LNCAP (cell line): ENCODE results near the gene LHFPL2.

Experiments used
- TF ChIP-seq, protein P1 (sequence below): fragments of 450-650 bp; IDR thresholded peaks from 2 replicates; pipeline ENCODE4 v1.5.1; 2017; ENCODE audit warnings: mild to moderate bottlenecking

LHFPL2 gene

DNA sequence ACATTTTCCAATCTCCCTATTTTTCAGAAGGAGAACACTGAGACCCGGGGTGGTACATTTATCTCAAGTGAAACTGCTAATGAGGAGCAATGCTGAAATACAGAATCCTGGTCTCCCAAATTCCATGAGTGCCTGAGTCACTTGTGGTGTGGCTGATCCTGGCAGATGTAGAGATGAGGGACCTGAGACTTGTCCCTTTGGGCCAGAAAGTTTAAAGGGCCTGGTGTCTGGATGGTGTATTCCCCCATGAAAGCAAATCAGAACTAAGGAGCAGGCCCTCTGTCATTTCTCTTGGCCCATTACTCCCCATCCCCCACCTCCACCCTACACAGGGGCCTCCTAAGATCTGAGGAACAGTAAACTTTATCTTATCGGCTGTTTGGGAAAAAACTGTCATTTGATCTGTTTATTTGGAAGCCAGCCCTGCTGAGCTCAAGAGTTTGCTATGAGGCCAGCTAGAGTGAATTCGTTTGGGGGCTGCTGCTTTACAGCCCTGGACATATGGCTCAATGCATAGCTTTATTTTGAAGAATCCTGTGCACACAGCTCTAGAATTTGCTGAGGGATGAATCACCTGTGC lies 140.3 kb downstream of the LHFPL2 start:
- TF ChIP-seq, protein P1, sequence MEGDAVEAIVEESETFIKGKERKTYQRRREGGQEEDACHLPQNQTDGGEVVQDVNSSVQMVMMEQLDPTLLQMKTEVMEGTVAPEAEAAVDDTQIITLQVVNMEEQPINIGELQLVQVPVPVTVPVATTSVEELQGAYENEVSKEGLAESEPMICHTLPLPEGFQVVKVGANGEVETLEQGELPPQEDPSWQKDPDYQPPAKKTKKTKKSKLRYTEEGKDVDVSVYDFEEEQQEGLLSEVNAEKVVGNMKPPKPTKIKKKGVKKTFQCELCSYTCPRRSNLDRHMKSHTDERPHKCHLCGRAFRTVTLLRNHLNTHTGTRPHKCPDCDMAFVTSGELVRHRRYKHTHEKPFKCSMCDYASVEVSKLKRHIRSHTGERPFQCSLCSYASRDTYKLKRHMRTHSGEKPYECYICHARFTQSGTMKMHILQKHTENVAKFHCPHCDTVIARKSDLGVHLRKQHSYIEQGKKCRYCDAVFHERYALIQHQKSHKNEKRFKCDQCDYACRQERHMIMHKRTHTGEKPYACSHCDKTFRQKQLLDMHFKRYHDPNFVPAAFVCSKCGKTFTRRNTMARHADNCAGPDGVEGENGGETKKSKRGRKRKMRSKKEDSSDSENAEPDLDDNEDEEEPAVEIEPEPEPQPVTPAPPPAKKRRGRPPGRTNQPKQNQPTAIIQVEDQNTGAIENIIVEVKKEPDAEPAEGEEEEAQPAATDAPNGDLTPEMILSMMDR = no peak

DNA sequence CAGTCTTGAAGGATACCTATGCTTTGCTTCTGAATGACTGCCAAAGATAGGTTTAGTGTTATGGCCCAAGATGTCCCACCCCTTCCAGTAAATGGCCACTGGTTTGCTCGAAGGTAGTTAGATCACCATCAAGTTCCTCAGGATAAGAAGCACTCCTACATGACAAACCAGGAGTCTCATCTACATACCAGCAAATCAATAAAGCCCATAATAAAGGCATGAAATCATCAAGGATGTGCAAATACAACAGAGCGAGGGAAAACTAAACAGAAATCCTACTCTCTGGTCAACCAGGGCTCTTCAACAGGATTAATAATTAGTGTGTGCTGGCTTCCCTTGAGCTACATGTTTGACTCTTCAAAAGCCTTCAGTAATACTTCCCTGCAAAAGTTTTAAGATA lies 141.0 kb downstream of the LHFPL2 start:
- TF ChIP-seq, protein P1 = no peak

GRCh38 chr5:78506261-78507024 lies 142.1 kb downstream of the LHFPL2 start:
- TF ChIP-seq, protein P1 = no peak

DNA sequence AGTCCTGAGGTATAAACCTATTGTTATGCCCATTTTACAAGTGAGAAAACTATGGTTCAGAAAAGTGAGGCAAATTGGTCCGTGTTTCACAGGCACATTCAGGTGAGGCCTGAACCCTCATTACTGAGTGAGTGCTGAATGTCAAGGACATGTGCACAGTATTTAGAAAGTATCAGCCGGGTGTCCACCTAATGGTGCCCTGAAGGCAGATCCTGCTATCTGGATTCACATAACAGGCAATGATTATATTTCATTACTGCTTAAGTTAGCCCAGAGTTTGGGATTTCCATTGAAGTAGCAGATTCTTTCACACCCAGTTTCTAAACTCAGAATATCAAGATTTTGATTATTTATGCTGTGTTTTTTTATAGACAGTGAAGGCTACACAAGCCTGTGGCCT lies 142.7 kb downstream of the LHFPL2 start:
- TF ChIP-seq, protein P1 = no peak

DNA sequence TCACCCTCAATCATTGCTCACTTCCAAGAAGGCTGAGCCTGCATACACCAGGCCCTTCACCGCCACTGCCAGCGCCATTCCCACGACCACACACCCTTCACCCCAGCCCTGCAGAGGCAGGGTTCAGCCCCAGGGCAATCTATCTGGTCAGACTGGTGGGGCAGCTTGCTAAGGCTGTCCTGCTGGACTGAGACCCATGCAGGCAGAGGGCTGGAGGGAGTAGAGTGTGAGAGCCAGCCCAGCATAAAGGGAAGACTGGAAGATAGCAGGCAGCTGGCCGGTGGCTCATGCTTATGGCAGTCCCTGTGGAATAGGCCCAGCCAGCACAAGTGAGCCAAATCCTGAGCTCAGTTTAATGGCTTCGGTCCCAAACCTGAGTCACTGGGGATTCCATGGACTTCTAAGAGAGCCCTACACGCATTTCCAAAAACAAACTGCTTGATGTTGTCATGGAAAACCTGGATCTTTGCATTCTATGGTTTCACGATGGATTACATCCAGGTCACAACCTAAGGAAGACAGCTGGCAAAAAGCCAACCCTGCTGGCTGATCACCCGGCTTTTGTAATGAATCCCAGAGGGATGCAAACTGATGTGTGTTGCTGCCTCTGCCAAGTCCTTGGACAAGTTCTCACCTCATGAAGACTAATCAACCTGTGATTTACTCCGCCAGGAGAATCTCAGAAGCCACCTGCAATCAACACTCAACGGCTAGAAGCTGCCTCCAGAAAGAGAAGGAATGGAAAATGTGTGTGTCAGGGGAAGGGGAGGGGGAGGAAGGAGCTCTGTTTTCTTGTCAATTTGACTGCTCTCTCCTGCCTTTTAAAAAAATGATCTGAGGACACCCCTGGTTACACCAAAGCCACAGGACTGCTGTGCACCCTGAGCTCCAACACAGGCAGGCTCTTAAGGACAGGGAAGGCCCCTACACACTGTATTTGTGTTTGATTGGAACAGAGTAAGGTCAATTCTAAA lies 143.6 kb downstream of the LHFPL2 start:
- TF ChIP-seq, protein P1 = no peak

GRCh38 chr5:78503958-78504653 lies 144.5 kb downstream of the LHFPL2 start:
- TF ChIP-seq, protein P1 = no peak
